Measurements from ENCODE around the gene SPZ1.
"Not testable (repeated sequence)": the region's sequence is repeated elsewhere in the genome, so short reads cannot be mapped to it uniquely, and the experiment has no call there.

SPZ1 gene

GRCh38 chr5:80339116-80339515, 19.3 kb downstream of the SPZ1 start:
- H3K4me3 ChIP-seq (ENCODE audit: low read depth, low read length), result no peak overlapping the region
- TF ChIP-seq, protein P1, sequence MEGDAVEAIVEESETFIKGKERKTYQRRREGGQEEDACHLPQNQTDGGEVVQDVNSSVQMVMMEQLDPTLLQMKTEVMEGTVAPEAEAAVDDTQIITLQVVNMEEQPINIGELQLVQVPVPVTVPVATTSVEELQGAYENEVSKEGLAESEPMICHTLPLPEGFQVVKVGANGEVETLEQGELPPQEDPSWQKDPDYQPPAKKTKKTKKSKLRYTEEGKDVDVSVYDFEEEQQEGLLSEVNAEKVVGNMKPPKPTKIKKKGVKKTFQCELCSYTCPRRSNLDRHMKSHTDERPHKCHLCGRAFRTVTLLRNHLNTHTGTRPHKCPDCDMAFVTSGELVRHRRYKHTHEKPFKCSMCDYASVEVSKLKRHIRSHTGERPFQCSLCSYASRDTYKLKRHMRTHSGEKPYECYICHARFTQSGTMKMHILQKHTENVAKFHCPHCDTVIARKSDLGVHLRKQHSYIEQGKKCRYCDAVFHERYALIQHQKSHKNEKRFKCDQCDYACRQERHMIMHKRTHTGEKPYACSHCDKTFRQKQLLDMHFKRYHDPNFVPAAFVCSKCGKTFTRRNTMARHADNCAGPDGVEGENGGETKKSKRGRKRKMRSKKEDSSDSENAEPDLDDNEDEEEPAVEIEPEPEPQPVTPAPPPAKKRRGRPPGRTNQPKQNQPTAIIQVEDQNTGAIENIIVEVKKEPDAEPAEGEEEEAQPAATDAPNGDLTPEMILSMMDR (IDR thresholded peaks at IDR 0.05; ENCODE audit: low read depth, low read length), result no peak

DNA sequence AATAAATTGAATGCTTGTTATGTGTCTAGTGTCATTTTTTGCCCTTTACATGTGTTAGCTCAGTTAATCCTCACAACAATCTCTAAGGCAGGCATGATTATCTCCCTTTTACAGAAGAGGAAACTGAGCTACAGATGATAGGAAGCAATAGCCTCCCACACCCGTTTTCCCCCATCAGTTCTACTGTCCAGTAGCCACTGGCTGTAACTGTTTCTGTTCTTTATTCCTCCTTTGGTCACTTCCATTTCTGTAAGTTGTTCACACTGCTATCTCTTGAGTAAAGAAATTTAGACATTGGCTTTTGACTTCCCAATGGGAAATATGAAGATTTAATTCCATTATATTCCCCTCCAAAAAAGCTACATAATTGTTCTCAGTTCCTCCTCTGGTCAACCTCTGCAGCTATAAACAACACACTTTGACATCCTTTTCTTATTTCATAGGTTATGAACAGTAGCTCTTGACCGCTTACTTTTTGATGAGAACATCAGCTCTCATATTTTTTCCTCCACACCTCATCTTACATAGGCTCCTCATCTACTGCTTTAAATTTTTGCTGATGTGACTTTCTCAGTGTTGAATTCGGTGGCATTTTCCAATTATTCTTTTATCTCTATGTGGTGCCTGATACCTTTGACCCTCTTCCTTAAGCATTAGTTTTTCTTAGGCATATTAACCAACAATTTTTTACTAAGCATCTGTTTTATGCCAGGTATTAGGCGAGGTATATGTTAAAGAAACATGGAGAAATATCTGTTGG, 21.4 kb downstream of the SPZ1 start:
- H3K4me3 ChIP-seq (ENCODE audit: low read depth, low read length), result no peak overlapping the region
- TF ChIP-seq, protein P1 (IDR thresholded peaks at IDR 0.05; ENCODE audit: low read depth, low read length), result no peak

GRCh38 chr5:80343067-80343466, 23.3 kb downstream of the SPZ1 start:
- TF ChIP-seq, protein P1 (IDR thresholded peaks at IDR 0.05; ENCODE audit: low read depth, low read length), result no peak
- H3K4me3 ChIP-seq (ENCODE audit: low read depth, low read length), result no peak overlapping the region

DNA sequence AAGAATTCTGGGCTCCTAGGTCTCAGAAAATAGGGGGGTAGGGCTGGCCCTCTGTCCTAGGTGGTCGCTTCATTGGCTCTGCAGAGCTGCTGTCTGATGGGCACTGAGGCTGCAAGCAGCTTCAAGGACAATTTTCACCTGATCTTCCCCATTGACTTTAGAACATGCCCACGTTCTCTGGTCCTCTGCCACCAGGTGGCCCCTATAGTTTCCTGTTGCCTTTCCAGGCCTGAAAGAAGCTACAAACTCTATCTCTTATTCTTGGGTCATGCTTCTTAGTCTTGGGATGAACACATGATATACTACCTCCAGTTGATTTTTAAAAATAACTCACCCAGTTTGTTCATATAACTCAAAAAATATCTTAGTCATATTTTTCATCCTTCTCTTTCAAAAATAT, 26.3 kb downstream of the SPZ1 start:
- TF ChIP-seq, protein P1 (IDR thresholded peaks at IDR 0.05; ENCODE audit: low read depth, low read length), result no peak
- no peak overlapping the region for H3K4me3 ChIP-seq (ENCODE audit: low read depth, low read length)

- TF ChIP-seq, protein P1 (IDR thresholded peaks at IDR 0.05; ENCODE audit: low read depth, low read length), result no peak
- no peak overlapping the region for H3K4me3 ChIP-seq (ENCODE audit: low read depth, low read length)
Measured at GRCh38 chr5:80348171-80348570, 28.4 kb downstream of the SPZ1 start.

- H3K4me3 ChIP-seq (ENCODE audit: low read depth, low read length), result not testable (repeated sequence)
Measured at GRCh38 chr5:80351019-80351418, 31.2 kb downstream of the SPZ1 start.

- TF ChIP-seq, protein P1 (IDR thresholded peaks at IDR 0.05; ENCODE audit: low read depth, low read length), result no peak
- H3K4me3 ChIP-seq (ENCODE audit: low read depth, low read length), result no peak overlapping the region
Measured at GRCh38 chr5:80355686-80356085, 35.9 kb downstream of the SPZ1 start.

DNA sequence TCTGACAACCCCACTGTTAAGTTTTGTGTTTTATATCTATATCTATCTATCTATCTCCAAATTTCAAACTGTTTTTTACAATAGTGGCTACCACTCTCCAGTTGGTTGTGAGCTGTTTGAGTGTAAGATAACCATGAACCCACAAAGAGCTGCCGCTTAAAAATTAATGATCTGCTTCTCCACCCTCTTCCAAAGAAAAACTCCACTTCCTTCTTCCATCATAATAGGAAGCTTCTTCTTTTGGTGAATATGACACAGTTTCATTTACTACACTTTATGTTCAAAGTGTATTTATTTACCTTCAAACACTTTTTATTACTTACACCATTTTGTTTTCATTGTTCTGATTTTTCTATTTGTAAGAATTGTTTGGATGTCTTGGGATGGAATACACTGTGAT, 37.9 kb downstream of the SPZ1 start:
- TF ChIP-seq, protein P1 (IDR thresholded peaks at IDR 0.05; ENCODE audit: low read depth, low read length), result no peak
- no peak overlapping the region for H3K4me3 ChIP-seq (ENCODE audit: low read depth, low read length)
